Stomach (tissue), 4 donors: ENCODE data around the gene LSM12.

Source experiments
- POLR2A ChIP-seq, 4 donors: fragments of 450-650 bp; IDR thresholded peaks; one replicate each; pipeline ENCODE4 v1.6.1; 2016; ENCODE audit warnings: antibody characterized with exemption in 4 of 4, control low read depth in 2 of 4, mild to moderate bottlenecking in 1 of 4, moderate library complexity in 1 of 4
- POLR2AphosphoS5 ChIP-seq, 3 donors: sonication (generic); formaldehyde crosslinking; IDR thresholded peaks; one replicate each; pipeline ENCODE4 v1.6.1; 2016; ENCODE audit warnings: antibody characterized with exemption in 3 of 3

DNA sequence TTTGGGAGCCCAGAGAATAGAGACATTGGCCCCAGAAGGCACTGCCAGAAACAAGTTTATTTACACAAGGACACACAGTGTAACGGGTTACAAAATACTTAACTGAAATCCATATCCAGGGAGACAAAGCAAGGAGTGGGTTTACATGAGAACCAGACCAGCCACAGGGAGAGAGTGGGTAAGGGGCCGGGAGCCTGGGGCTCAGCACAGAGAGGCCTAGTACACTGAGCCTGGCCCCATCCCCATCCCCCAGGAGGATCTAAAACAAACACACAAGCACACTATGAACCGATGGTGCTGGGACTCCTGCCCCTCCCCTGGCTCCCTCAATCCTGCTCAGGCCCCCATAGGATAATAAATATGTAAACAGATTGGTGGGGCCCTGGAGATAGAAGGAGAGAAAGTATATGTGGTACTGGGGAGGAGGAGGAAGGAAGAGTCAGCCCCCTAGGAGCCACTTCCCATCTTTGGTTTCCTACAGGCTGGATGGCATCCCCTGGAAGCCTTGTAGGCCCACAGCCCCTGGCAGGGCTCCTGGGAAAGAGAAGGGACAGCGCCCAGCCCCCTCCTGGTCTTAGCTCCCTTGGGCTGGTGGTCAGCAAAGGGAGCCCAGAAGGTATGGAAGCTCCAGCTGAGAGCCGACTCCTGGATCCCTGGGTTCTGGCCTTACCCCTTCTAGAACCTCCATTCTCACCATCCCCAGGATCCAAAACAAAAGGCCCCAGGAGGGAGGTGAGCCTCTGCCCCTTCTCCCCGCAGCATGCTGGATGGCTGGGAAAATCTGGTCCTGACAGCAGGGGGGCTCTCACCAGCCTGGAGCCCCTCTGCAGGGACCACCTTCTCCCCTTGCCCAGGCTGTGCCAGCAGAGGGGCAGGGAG lies 10.5 kb upstream of the LSM12 start:
- TF ChIP-seq POLR2AphosphoS5 (IDR thresholded peaks at IDR 0.05) = no peak
- TF ChIP-seq POLR2A (IDR thresholded peaks at IDR 0.05) = no peak
